Mesenchymal stem cell (in vitro differentiated cells and primary cell): ENCODE measurements around the gene MRAP.

ENCODE experiments used
- DNase-seq: peaks from one replicate; pipeline ENCODE4 v3.0.0-alpha.2; 2013
- H2AFZ ChIP-seq: one replicate; pipeline ENCODE4 v1.6.1; 2013; ENCODE audit warnings: low read depth, mild to moderate bottlenecking, control low read depth, inconsistent platforms, low read length, moderate library complexity
- H2AK5ac ChIP-seq: 2 replicates; pipeline ENCODE4 v1.6.1; 2013; ENCODE audit warnings: low read length, moderate library complexity, mild to moderate bottlenecking, inconsistent platforms; ENCODE audit not compliant: severe bottlenecking
- H2BK120ac ChIP-seq: one replicate; pipeline ENCODE4 v1.6.1; 2013; ENCODE audit warnings: low read depth, mild to moderate bottlenecking, inconsistent platforms, low read length, moderate library complexity
- H2BK12ac ChIP-seq, 2 experiments: one replicate each; pipeline ENCODE4 v1.6.1; 2013; ENCODE audit warnings: inconsistent platforms in 2 of 2, low read length in 2 of 2, mild to moderate bottlenecking in 2 of 2, moderate library complexity in 2 of 2, control low read depth in 1 of 2
- H2BK15ac ChIP-seq: one replicate; pipeline ENCODE4 v1.6.1; 2013; ENCODE audit warnings: mild to moderate bottlenecking, low read depth, inconsistent platforms; ENCODE audit not compliant: poor library complexity, severe bottlenecking
- H2BK5ac ChIP-seq: 2 replicates; pipeline ENCODE4 v1.6.1; 2013; ENCODE audit warnings: low read depth, mild to moderate bottlenecking, low read length, control low read depth, inconsistent platforms; ENCODE audit not compliant: poor library complexity, severe bottlenecking
- H3K14ac ChIP-seq, 2 experiments: one replicate each; pipeline ENCODE4 v1.6.1; 2013; ENCODE audit warnings: inconsistent platforms in 2 of 2, low read length in 2 of 2, control low read depth in 1 of 2, mild to moderate bottlenecking in 1 of 2, moderate library complexity in 1 of 2
- H3K18ac ChIP-seq, 2 experiments: one replicate each; pipeline ENCODE4 v1.6.1; 2013; ENCODE audit warnings: inconsistent platforms in 2 of 2, low read length in 2 of 2, control low read depth in 1 of 2, low read depth in 1 of 2, mild to moderate bottlenecking in 1 of 2
- H3K23ac ChIP-seq, 2 experiments: one replicate each; pipeline ENCODE4 v1.6.1; 2013; ENCODE audit warnings: inconsistent platforms in 2 of 2, low read length in 2 of 2, mild to moderate bottlenecking in 2 of 2, moderate library complexity in 2 of 2, control low read depth in 1 of 2
- H3K27ac ChIP-seq: 2 replicates; pipeline ENCODE4 v1.5.1; 2013; ENCODE audit warnings: mild to moderate bottlenecking, moderate library complexity, low read length, control low read depth, inconsistent platforms; ENCODE audit not compliant: poor library complexity, severe bottlenecking
- H3K27me3 ChIP-seq, 2 experiments: 2 replicates each; pipeline versions ENCODE4 v1.6.1 to v1.7.0; 2013; ENCODE audit warnings: low read length in 2 of 2, mild to moderate bottlenecking in 2 of 2, moderate library complexity in 2 of 2, control low read depth in 1 of 2, inconsistent platforms in 1 of 2; ENCODE audit not compliant: control insufficient read depth in 1 of 2, insufficient read depth in 1 of 2
- H3K36me3 ChIP-seq, 2 experiments: 2 replicates each; pipeline versions ENCODE4 v1.6.1 to v1.7.0; 2013; ENCODE audit warnings: low read length in 2 of 2, control low read depth in 1 of 2, inconsistent platforms in 1 of 2, low read depth in 1 of 2, mild to moderate bottlenecking in 1 of 2; ENCODE audit not compliant: insufficient read depth in 2 of 2, control insufficient read depth in 1 of 2
- H3K4ac ChIP-seq, 2 experiments: one replicate each; pipeline ENCODE4 v1.6.1; 2013; ENCODE audit warnings: inconsistent platforms in 2 of 2, low read length in 2 of 2, mild to moderate bottlenecking in 2 of 2, moderate library complexity in 2 of 2, control low read depth in 1 of 2, low read depth in 1 of 2
- H3K4me1 ChIP-seq: 2 replicates; pipeline ENCODE4 v1.6.1; 2013; ENCODE audit warnings: low read depth, low read length, control low read depth; ENCODE audit not compliant: control insufficient read depth, insufficient read depth
- H3K4me2 ChIP-seq: 2 replicates; pipeline ENCODE4 v1.6.1; 2013; ENCODE audit warnings: low read length, mild to moderate bottlenecking, inconsistent platforms; ENCODE audit not compliant: poor library complexity, severe bottlenecking
- H3K4me3 ChIP-seq, 2 experiments: 2 replicates each; pipeline versions ENCODE4 v1.5.1 to v1.7.0; 2013; ENCODE audit warnings: low read length in 2 of 2, mild to moderate bottlenecking in 2 of 2, control low read depth in 1 of 2, low read depth in 1 of 2; ENCODE audit not compliant: insufficient read depth in 1 of 2
- H3K79me1 ChIP-seq: replicated peaks from 2 replicates; pipeline ENCODE4 v1.6.1; 2013; ENCODE audit warnings: mild to moderate bottlenecking, control low read depth, low read length, inconsistent platforms; ENCODE audit not compliant: poor library complexity, severe bottlenecking
- H3K9ac ChIP-seq: 2 replicates; pipeline ENCODE4 v1.7.0; 2013; ENCODE audit warnings: mild to moderate bottlenecking, low read length, moderate library complexity
- H3K9me3 ChIP-seq: 2 replicates; pipeline ENCODE4 v1.7.0; 2013; ENCODE audit warnings: mild to moderate bottlenecking, low read length; ENCODE audit not compliant: control insufficient read depth
- H4K8ac ChIP-seq: one replicate; pipeline ENCODE4 v1.6.1; 2013; ENCODE audit warnings: inconsistent platforms, mild to moderate bottlenecking, low read length, moderate library complexity
- H4K91ac ChIP-seq: one replicate; pipeline ENCODE4 v1.6.1; 2013; ENCODE audit warnings: mild to moderate bottlenecking, low read length, inconsistent platforms
- WGBS: methylation state at CpG from one replicate; pipeline ENCODE4 v1.1.7; 2013; ENCODE audit warnings: mixed read lengths; 5-methylcytosine and 5-hydroxymethylcytosine counted together

Gene MRAP

DNA sequence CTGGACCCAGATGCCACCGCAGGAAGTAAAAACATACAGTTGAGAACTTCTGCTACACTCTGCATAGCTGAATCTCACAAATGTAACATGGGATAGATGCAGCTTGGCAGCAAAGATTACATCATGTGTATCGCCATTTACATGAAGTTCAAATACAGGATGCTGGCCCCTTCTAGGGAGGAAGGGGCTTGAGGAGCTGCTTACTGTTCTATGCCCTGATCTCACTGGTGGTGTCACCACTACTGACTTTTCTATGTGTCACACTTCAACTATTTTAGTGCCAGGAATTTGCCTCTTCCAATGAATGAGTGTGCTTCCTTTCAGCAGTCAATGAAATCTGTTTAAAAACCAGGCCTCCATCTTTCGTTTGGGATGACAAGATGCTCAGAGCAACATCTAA is 31.1 kb downstream of the MRAP start:
- no peak overlapping the region for H2AK5ac ChIP-seq

DNA sequence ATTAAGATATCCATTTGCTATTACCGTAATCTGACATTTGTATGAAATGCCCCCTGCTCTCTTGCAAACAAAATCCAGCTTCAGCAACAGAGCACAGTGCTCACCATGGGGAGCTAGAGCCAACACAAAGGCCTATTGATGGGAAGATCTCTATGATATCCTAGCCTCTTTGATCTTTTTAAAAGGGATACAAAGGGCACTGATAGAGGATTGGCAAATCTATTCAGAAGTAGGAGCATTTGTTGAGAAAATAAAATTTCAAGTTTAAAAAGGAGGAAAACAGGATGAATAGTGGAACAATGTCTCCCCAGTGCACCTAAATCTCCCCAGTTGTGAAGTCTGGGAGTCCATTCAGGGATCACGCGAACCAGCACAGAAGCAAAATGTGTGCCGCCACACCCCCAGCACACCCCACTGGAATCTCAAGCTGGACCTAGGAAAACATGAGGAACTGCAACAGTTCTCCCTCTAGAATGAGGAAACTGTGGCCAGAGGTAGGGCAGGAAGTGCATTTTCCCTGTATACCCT is 32.2 kb downstream of the MRAP start:
- H3K18ac ChIP-seq = peak overlapping the region in 1 of 2 experiments; percentile 50
- no peak overlapping the region for H3K4ac ChIP-seq
- WGBS = 84% methylated on average over 4 of the region's 4 CpGs

More for the DNA sequence above, 31.1 kb downstream of the MRAP start:
- WGBS = 68% methylated on average over 2 of the region's 3 CpGs
- no peak overlapping the region for H3K14ac ChIP-seq
- no peak overlapping the region for H3K4me2 ChIP-seq
- H2BK12ac ChIP-seq = peak overlapping the region in 1 of 2 experiments; percentile 60
- no peaks in the 10 kb centered on the region for H3K9me3 ChIP-seq
- H2BK120ac ChIP-seq = no peak overlapping the region
- no peak overlapping the region for H3K23ac ChIP-seq
- peak overlapping the region; percentile 59 to 80 for H3K18ac ChIP-seq
- no peak overlapping the region for H3K27ac ChIP-seq
- no peaks in the 10 kb centered on the region for H3K27me3 ChIP-seq
- H2AFZ ChIP-seq = no peak overlapping the region
- peaks cover 30% of the 10 kb centered on the region for H3K79me1 ChIP-seq
- H3K36me3 ChIP-seq = peaks cover 40 to 71% of the 10 kb centered on the region in 2 experiments
- no peak overlapping the region for H4K91ac ChIP-seq
- H3K4me1 ChIP-seq = peaks cover 7% of the 10 kb centered on the region
- H3K9ac ChIP-seq = peak overlapping the region; percentile 76
- no peak overlapping the region for H2BK15ac ChIP-seq
- H3K4me3 ChIP-seq = no peak overlapping the region
- H2BK5ac ChIP-seq = no peak overlapping the region
- no peak overlapping the region for H3K4ac ChIP-seq
- no peak overlapping the region for H4K8ac ChIP-seq
- peak; percentile 58 for DNase-seq

GRCh38 chr21:32331444-32332305 is 33.0 kb downstream of the MRAP start:
- 98% methylated on average over 7 of the region's 9 CpGs for WGBS
- no peaks in the 10 kb centered on the region for H3K9me3 ChIP-seq
- no peak for DNase-seq
- no peak overlapping the region for H3K4me2 ChIP-seq
- no peaks in the 10 kb centered on the region for H3K27me3 ChIP-seq
- no peak overlapping the region for H2BK15ac ChIP-seq
- no peak overlapping the region for H2AFZ ChIP-seq
- H3K27ac ChIP-seq = no peak overlapping the region
- no peak overlapping the region for H4K8ac ChIP-seq
- peak overlapping the region in 1 of 2 experiments; percentile 18 for H3K14ac ChIP-seq
- H3K4me1 ChIP-seq = peaks cover 22% of the 10 kb centered on the region
- no peak overlapping the region for H4K91ac ChIP-seq
- no peak overlapping the region for H3K4me3 ChIP-seq
- peaks cover 18% of the 10 kb centered on the region for H3K79me1 ChIP-seq
- H3K23ac ChIP-seq = no peak overlapping the region
- H3K4ac ChIP-seq = no peak overlapping the region
- no peak overlapping the region for H3K18ac ChIP-seq
- H2BK5ac ChIP-seq = no peak overlapping the region
- H2BK12ac ChIP-seq = no peak overlapping the region
- peaks cover 40 to 71% of the 10 kb centered on the region in 2 experiments for H3K36me3 ChIP-seq
- no peak overlapping the region for H3K9ac ChIP-seq
- H2BK120ac ChIP-seq = no peak overlapping the region
- H2AK5ac ChIP-seq = peak overlapping the region; percentile 8

More for the DNA sequence above, 32.2 kb downstream of the MRAP start:
- H2BK5ac ChIP-seq = no peak overlapping the region
- no peak for DNase-seq
- no peak overlapping the region for H3K27ac ChIP-seq
- H2AK5ac ChIP-seq = peak overlapping the region; percentile 52
- H4K8ac ChIP-seq = no peak overlapping the region
- no peak overlapping the region for H2BK15ac ChIP-seq
- H3K9me3 ChIP-seq = no peaks in the 10 kb centered on the region
- no peaks in the 10 kb centered on the region for H3K27me3 ChIP-seq
- peak overlapping the region; percentile 76 for H3K9ac ChIP-seq
- H3K4me2 ChIP-seq = no peak overlapping the region
- no peak overlapping the region for H2AFZ ChIP-seq
- no peak overlapping the region for H3K14ac ChIP-seq
- H4K91ac ChIP-seq = no peak overlapping the region
- H3K4me3 ChIP-seq = no peak overlapping the region
- peaks cover 23% of the 10 kb centered on the region for H3K79me1 ChIP-seq
- H2BK120ac ChIP-seq = no peak overlapping the region
- H3K4me1 ChIP-seq = peaks cover 16% of the 10 kb centered on the region
- no peak overlapping the region for H2BK12ac ChIP-seq
- no peak overlapping the region for H3K23ac ChIP-seq
- peaks cover 39 to 71% of the 10 kb centered on the region in 2 experiments for H3K36me3 ChIP-seq

DNA sequence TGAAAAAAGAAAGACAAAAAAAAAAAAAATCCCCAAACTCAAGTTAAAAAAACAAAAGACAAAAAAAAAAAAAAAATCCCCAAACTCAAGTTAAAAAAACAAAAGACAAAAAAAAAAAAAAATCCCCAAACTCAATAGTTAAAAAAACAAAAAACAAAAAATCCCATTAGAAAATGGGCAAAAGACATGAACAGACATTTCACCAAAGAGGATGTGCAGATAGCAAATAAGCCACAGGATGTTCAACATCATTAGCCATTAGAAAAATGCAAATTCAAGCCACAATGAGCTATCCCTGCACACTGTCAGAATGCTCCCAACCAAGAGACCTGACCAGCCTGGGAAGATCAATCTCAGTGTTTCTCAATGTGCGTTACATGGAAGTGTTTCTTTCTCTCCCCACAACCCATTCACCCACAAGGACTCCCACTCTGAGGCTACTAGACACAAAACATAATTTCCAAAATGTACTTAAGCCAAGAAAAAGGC is 33.9 kb downstream of the MRAP start:
- Histone ChIP-seq H2AK5ac (no peak overlapping the region), H3K79me1 (peaks cover 18% of the 10 kb centered on the region), H2BK12ac (no peak overlapping the region), H3K27me3 (no peaks in the 10 kb centered on the region), H3K4me2 (no peak overlapping the region), H3K4me3 (no peak overlapping the region), H3K9me3 (no peaks in the 10 kb centered on the region), H2BK5ac (no peak overlapping the region), H3K18ac (no peak overlapping the region), H3K27ac (no peak overlapping the region), H3K9ac (no peak overlapping the region), H3K23ac (no peak overlapping the region), H4K91ac (no peak overlapping the region), H2AFZ (no peak overlapping the region), H3K36me3 (peaks cover 47 to 73% of the 10 kb centered on the region in 2 experiments), H3K14ac (no peak overlapping the region), H4K8ac (no peak overlapping the region), H3K4me1 (peaks cover 29% of the 10 kb centered on the region), H2BK15ac (no peak overlapping the region), H3K4ac (no peak overlapping the region), H2BK120ac (no peak overlapping the region)
- DNase-seq = no peak
- WGBS = 100% methylated on average over 1 of the region's 1 CpG
